Neuron (in vitro differentiated cells): ENCODE measurements around the gene GOLPH3.

ENCODE experiments used
- H2AFZ ChIP-seq: one replicate; pipeline ENCODE4 v1.6.1; 2013; ENCODE audit warnings: low read depth, mild to moderate bottlenecking, inconsistent platforms, low read length, moderate library complexity
- H3K27me3 ChIP-seq: one replicate; pipeline ENCODE4 v1.6.1; 2013; ENCODE audit warnings: low read length; ENCODE audit not compliant: insufficient read depth
- H3K36me3 ChIP-seq: one replicate; pipeline ENCODE4 v1.6.1; 2013; ENCODE audit warnings: low read length; ENCODE audit not compliant: insufficient read depth
- H3K4me1 ChIP-seq: one replicate; pipeline ENCODE4 v1.6.1; 2013; ENCODE audit warnings: low read length; ENCODE audit not compliant: insufficient read depth
- H3K4me3 ChIP-seq: 2 replicates; pipeline ENCODE4 v1.5.1; 2013; ENCODE audit warnings: mild to moderate bottlenecking, low read length, moderate library complexity
- H3K9me3 ChIP-seq: one replicate; pipeline ENCODE4 v1.6.1; 2013; ENCODE audit warnings: low read length

Gene GOLPH3

GRCh38 chr5:32144378-32145207 lies 29.5 kb downstream of the GOLPH3 start:
- no peak overlapping the region for H2AFZ ChIP-seq
- no peaks in the 10 kb centered on the region for H3K4me1 ChIP-seq
- peaks cover 2% of the 10 kb centered on the region for H3K9me3 ChIP-seq
- no peaks in the 10 kb centered on the region for H3K27me3 ChIP-seq
- H3K36me3 ChIP-seq = peaks cover 16% of the 10 kb centered on the region
- no peak overlapping the region for H3K4me3 ChIP-seq

DNA sequence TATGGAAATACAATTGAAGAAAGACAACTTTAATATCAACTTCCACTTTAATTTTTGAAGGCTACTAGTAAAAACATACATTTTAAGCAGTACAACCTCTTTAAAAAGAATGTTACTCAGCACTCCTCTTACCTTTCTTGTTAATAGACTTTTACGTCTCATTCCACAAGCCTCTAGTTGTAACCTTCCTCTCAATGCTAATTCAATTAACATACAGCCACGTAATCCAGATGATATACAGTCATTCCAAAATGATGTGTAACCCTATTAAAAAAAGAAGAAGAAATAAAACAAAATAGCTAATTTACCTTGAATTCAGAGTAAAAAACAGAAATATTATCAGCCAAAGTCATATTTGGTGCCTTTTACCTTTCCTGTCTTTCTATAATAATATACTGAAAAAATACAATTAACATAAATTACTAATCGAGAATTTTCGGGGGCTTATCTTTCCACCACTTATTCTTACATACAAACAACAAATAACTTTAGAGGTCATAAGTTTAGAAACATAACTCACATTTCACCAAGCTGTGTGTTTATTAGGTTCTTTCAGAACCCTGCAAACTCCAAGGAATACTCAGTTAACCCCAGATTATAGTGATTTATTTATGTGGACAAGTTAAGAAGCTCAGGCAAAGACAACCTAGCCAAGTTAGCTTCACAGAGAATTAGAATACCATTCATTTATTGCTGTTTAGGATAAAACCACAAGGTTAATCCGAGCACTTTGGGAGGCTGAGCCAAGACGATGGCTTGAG lies 30.3 kb downstream of the GOLPH3 start:
- Histone ChIP-seq H3K9me3 (peaks cover 2% of the 10 kb centered on the region), H3K4me3 (no peak overlapping the region), H3K27me3 (no peaks in the 10 kb centered on the region), H3K4me1 (no peaks in the 10 kb centered on the region), H2AFZ (no peak overlapping the region), H3K36me3 (peaks cover 18% of the 10 kb centered on the region)

GRCh38 chr5:32138839-32139493 lies 35.2 kb downstream of the GOLPH3 start:
- Histone ChIP-seq H3K9me3 (no peaks in the 10 kb centered on the region), H3K27me3 (no peaks in the 10 kb centered on the region), H3K36me3 (peaks cover 29% of the 10 kb centered on the region), H2AFZ (no peak overlapping the region), H3K4me3 (no peak overlapping the region), H3K4me1 (no peaks in the 10 kb centered on the region)

DNA sequence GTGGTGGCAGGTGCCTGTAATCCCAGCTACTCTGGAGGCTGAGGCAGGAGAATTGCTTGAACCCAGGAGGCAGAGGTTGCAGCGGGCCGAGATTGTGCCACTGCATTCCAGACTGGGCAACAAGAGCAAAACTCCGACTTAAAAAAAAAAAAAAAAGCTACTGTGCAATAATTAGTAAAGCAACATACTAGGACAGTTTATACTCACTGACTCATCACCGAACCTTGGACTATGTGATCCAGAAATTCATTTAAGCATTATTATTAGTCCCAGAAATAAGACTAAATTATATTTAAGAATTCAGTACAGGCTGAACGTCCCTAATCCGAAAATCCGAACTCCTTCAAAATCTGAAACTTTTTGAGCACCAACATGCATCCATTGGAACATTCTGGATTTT lies 37.8 kb downstream of the GOLPH3 start:
- Histone ChIP-seq H3K4me3 (no peak overlapping the region), H3K27me3 (no peaks in the 10 kb centered on the region), H3K36me3 (peaks cover 45% of the 10 kb centered on the region), H3K9me3 (no peaks in the 10 kb centered on the region), H3K4me1 (no peaks in the 10 kb centered on the region), H2AFZ (no peak overlapping the region)

- Histone ChIP-seq H3K9me3 (no peaks in the 10 kb centered on the region), H3K36me3 (peaks cover 44% of the 10 kb centered on the region), H2AFZ (no peak overlapping the region), H3K27me3 (no peaks in the 10 kb centered on the region), H3K4me3 (no peak overlapping the region), H3K4me1 (no peaks in the 10 kb centered on the region)
Observed at GRCh38 chr5:32135086-32135485, 39.0 kb downstream of the GOLPH3 start.

DNA sequence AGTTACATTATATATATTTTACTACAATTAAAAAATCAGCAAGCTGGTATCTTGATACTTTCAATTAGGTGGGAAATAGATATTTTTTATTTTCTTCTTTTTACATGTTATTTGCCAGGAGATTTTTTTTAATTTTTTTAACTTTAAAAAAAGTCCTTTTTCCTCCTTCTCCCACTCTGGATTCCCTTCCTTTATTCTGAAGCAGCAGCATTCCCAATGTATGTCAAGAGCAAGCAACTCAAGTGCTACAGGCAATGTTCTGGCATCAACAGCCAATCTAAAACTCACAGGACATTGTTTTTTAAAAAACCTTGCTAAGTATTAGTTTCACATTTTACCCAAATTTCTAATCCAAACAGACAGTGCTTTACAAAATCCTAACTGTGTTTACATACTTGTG lies 41.4 kb downstream of the GOLPH3 start:
- Histone ChIP-seq H3K27me3 (no peaks in the 10 kb centered on the region), H3K4me1 (no peaks in the 10 kb centered on the region), H2AFZ (no peak overlapping the region), H3K4me3 (no peak overlapping the region), H3K36me3 (peaks cover 45% of the 10 kb centered on the region), H3K9me3 (no peaks in the 10 kb centered on the region)

DNA sequence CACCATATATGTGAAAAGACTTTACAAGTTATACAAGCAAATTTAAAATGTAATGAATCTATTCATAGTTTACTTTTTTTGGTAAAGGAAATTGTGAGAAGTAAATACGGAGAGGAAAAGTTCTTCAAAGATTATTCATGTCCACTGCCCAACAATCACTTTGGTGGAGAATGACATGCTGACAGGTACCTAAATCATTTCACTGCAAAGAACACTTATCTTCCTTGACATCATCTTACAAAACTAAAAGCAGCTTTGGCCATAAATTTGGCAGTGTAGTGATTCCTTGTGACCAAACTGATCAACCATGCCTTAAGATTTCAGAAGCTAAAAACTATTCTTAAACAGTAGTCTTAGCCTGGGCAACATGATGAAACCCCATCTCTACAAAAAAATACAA lies 42.5 kb downstream of the GOLPH3 start:
- Histone ChIP-seq H3K27me3 (no peaks in the 10 kb centered on the region), H3K36me3 (peaks cover 52% of the 10 kb centered on the region), H3K4me1 (no peaks in the 10 kb centered on the region), H3K4me3 (no peak overlapping the region), H3K9me3 (no peaks in the 10 kb centered on the region), H2AFZ (no peak overlapping the region)

- no peak overlapping the region for H2AFZ ChIP-seq
- no peaks in the 10 kb centered on the region for H3K27me3 ChIP-seq
- H3K36me3 ChIP-seq = peaks cover 59% of the 10 kb centered on the region
- no peaks in the 10 kb centered on the region for H3K9me3 ChIP-seq
- no peak overlapping the region for H3K4me3 ChIP-seq
- no peaks in the 10 kb centered on the region for H3K4me1 ChIP-seq
Observed at GRCh38 chr5:32130865-32131264, 43.3 kb downstream of the GOLPH3 start.

GRCh38 chr5:32129074-32129598 lies 45.0 kb downstream of the GOLPH3 start:
- H3K27me3 ChIP-seq = no peaks in the 10 kb centered on the region
- H3K4me1 ChIP-seq = no peaks in the 10 kb centered on the region
- peaks cover 58% of the 10 kb centered on the region for H3K36me3 ChIP-seq
- no peak overlapping the region for H2AFZ ChIP-seq
- H3K9me3 ChIP-seq = no peaks in the 10 kb centered on the region
- H3K4me3 ChIP-seq = no peak overlapping the region

DNA sequence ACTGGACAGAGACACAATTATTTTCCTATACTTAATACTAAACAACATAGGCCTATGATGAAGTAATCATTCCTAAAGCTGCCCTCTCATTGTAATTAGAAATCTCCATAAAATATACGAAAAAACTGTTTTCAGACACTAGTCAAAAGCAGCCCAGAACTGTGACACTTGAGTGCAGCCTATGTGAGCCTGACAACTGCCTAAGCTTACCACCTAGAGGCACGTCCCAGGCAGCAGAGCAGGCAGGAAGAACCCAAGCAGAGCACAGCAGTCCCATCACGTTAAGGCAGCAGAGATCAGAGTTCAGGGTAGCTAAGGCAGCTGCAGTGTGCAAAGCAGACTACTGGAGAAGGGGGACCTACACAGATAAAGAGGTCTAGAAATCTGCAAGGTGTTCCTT lies 46.4 kb downstream of the GOLPH3 start:
- Histone ChIP-seq H3K4me3 (no peak overlapping the region), H3K27me3 (no peaks in the 10 kb centered on the region), H3K36me3 (peaks cover 61% of the 10 kb centered on the region), H2AFZ (no peak overlapping the region), H3K9me3 (no peaks in the 10 kb centered on the region), H3K4me1 (no peaks in the 10 kb centered on the region)

DNA sequence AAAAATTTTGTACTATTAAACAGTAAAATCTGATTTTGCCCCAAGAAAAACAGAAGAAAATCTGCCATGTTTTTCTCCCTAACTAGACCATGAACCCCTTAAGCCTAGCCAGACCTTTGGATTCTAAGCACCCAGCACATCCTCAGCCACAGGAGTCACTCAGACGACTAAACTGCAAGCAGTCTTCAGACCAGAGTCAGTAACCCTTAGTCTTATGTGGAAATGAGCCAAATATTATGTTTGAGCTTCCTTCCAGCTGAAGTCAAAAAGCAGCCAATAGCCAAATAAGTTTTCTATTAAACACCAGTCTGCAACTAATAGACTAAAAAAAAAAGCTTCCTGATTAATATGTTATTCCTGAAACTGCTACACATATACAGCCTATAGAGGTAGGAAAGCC lies 47.4 kb downstream of the GOLPH3 start:
- no peak overlapping the region for H2AFZ ChIP-seq
- H3K27me3 ChIP-seq = no peaks in the 10 kb centered on the region
- H3K4me3 ChIP-seq = no peak overlapping the region
- H3K9me3 ChIP-seq = no peaks in the 10 kb centered on the region
- H3K4me1 ChIP-seq = no peaks in the 10 kb centered on the region
- peaks cover 59% of the 10 kb centered on the region for H3K36me3 ChIP-seq

- H3K36me3 ChIP-seq = peaks cover 65% of the 10 kb centered on the region
Observed at GRCh38 chr5:32123889-32124676, 50.0 kb downstream of the GOLPH3 start.

More at GRCh38 chr5:32123889-32124676, 50.0 kb downstream of the GOLPH3 start:
- Histone ChIP-seq H3K9me3 (no peaks in the 10 kb centered on the region), H2AFZ (no peak overlapping the region), H3K4me3 (no peak overlapping the region), H3K4me1 (no peaks in the 10 kb centered on the region), H3K27me3 (no peaks in the 10 kb centered on the region)
